Measurements from ENCODE around the gene IRAK4. TPM values are rescaled to one million over a fixed set of nuclear protein-coding genes. Genes with fewer than 3 reads are reported as not detected.
"Not testable (repeated sequence)": the region's sequence is repeated elsewhere in the genome, so short reads cannot be mapped to it uniquely, and the experiment has no call there.

IRAK4 gene
- total and polyA plus RNA-seq, 12 donors = 9.8 to 25.6 (median 12.4) TPM

DNA sequence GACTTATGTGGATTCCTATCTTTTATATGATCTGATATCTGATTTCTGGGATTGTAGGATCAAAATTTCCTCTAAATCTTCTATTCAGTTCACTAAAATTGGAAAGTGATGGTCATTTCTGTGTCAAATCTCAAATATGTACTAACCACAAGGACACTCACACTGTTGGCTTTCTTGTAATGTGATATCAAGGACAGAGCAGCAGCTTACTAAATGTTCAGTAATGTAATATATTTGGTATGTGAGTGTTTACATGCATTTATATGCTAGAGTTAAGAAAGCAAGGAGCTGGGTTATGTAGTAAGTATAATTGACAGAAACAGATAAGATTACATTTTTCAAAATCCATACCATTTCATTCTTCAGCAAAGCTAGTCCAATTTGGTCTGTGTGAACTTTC lies 16.6 kb upstream of the IRAK4 start:
- no peaks in the 10 kb centered on the region for H3K27me3 ChIP-seq
- intact Hi-C loops (cut with DNase I) = no loop called here
- peaks cover 0 to 11% of the 10 kb centered on the region in 2 donors for H3K36me3 ChIP-seq (replicated peaks in 1 of 2)
- DNase-seq = no peak
- H3K4me1 ChIP-seq (replicated peaks in 1 of 2) = no peaks in the 10 kb centered on the region
- no peak for TF ChIP-seq POLR2A (IDR thresholded peaks at IDR 0.05)
- TF ChIP-seq, protein P1, sequence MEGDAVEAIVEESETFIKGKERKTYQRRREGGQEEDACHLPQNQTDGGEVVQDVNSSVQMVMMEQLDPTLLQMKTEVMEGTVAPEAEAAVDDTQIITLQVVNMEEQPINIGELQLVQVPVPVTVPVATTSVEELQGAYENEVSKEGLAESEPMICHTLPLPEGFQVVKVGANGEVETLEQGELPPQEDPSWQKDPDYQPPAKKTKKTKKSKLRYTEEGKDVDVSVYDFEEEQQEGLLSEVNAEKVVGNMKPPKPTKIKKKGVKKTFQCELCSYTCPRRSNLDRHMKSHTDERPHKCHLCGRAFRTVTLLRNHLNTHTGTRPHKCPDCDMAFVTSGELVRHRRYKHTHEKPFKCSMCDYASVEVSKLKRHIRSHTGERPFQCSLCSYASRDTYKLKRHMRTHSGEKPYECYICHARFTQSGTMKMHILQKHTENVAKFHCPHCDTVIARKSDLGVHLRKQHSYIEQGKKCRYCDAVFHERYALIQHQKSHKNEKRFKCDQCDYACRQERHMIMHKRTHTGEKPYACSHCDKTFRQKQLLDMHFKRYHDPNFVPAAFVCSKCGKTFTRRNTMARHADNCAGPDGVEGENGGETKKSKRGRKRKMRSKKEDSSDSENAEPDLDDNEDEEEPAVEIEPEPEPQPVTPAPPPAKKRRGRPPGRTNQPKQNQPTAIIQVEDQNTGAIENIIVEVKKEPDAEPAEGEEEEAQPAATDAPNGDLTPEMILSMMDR (IDR thresholded peaks at IDR 0.05) = no peak
- H3K4me3 ChIP-seq = no peak overlapping the region
- no peaks in the 10 kb centered on the region for H3K9me3 ChIP-seq (replicated peaks in 1 of 3)
- H3K27ac ChIP-seq = no peak overlapping the region

DNA sequence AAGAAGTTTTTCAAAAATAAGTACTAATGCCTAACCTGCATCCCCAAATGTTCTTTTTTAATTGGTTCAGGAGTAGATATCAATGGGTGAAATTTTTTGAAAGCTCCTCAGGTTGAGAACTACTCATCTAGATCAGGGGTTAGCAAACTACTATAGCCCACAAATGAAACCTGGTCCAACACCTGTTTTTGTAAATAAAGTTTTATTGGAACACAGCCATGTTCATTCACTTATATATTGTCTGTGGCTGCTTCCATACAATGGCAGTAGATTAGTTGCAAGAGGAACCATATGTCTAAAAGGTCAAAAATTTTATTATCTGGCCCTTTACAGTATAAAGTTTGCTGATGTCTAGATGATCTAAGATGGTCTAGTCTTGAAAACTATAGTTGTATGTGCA lies 13.9 kb upstream of the IRAK4 start:
- no peaks in the 10 kb centered on the region for H3K9me3 ChIP-seq (replicated peaks in 1 of 3)
- no peak for DNase-seq
- TF ChIP-seq POLR2A (IDR thresholded peaks at IDR 0.05) = no peak
- TF ChIP-seq, protein P1 (IDR thresholded peaks at IDR 0.05) = no peak
- H3K4me3 ChIP-seq = no peak overlapping the region
- H3K4me1 ChIP-seq (replicated peaks in 1 of 2) = no peaks in the 10 kb centered on the region
- H3K36me3 ChIP-seq (replicated peaks in 1 of 2) = peaks cover 0 to 11% of the 10 kb centered on the region in 2 donors
- intact Hi-C loops (cut with DNase I) = no loop called here
- H3K27me3 ChIP-seq = no peaks in the 10 kb centered on the region
- H3K27ac ChIP-seq = no peak overlapping the region

DNA sequence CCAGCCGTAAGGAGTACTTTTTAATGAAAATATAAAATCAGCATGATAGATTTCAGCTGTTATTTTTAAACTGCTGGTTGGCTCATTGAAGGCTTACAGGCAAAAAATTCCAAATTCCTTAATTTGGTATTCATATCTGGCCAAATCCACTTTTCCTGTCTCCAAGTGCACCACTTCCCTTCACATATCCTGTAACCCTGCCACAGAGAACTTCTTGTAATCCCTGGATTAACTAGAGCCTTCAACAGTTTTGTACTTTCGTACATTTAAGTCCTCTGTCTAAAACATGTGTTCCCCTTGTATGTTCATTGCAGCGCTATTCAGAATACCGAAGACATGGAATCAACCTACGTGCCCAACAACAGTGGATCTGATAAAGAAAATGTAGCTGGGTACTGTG lies 9.7 kb upstream of the IRAK4 start:
- Histone ChIP-seq H3K36me3 (replicated peaks in 1 of 2) (peaks cover 0 to 6% of the 10 kb centered on the region in 2 donors), H3K27me3 (no peaks in the 10 kb centered on the region), H3K4me1 (replicated peaks in 1 of 2) (no peaks in the 10 kb centered on the region), H3K9me3 (replicated peaks in 1 of 3) (no peaks in the 10 kb centered on the region), H3K27ac (no peak overlapping the region), H3K4me3 (no peak overlapping the region)
- TF ChIP-seq POLR2A (IDR thresholded peaks at IDR 0.05) = no peak
- TF ChIP-seq, protein P1 (IDR thresholded peaks at IDR 0.05) = no peak
- 89 to 96% (median 96%) methylated on average over 5 of the region's 5 CpGs for WGBS, 4 donors
- no peak for DNase-seq
- intact Hi-C loops (cut with DNase I) = no loop called here

GRCh38 chr12:43750814-43751213 lies 7.9 kb upstream of the IRAK4 start:
- 76 to 93% (median 91%) methylated on average over 3 of the region's 3 CpGs for WGBS, 4 donors
- TF ChIP-seq POLR2A (IDR thresholded peaks at IDR 0.05) = no peak
- TF ChIP-seq, protein P1 (IDR thresholded peaks at IDR 0.05) = no peak
- intact Hi-C loops (cut with DNase I) = no loop called here
- DNase-seq = no peak
- Histone ChIP-seq H3K9me3 (replicated peaks in 1 of 3) (no peaks in the 10 kb centered on the region), H3K4me1 (replicated peaks in 1 of 2) (no peaks in the 10 kb centered on the region), H3K27ac (no peak overlapping the region), H3K36me3 (replicated peaks in 1 of 2) (no peaks in the 10 kb centered on the region), H3K4me3 (no peak overlapping the region), H3K27me3 (no peaks in the 10 kb centered on the region)

DNA sequence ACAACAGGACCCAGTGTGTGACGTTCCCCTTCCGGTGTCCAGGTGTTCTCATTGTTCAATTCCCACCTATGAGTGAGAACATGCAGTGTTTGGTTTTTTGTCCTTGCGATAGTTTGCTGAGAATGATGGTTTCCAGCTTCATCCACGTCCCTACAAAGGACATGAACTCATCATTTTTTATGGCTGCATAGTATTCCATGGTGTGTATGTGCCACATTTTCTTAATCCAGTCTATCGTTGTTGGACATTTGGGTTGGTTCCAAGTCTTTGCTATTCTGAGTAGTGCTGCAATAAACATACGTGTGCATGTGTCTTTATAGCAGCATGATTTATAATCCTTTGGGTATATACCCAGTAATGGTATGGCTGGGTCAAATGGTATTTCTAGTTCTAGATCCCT lies 7.4 kb upstream of the IRAK4 start:
- H3K9me3 ChIP-seq (replicated peaks in 1 of 3); H3K27me3 ChIP-seq; intact Hi-C loops (cut with DNase I); H3K36me3 ChIP-seq (replicated peaks in 1 of 2); DNase-seq; H3K4me1 ChIP-seq (replicated peaks in 1 of 2); H3K4me3 ChIP-seq; H3K27ac ChIP-seq: not testable (repeated sequence)
- WGBS, 4 donors = 95 to 100% (median 98%) methylated on average over 5 of the region's 6 CpGs
